ENCODE data around the gene CCDC68.

The CCDC68 gene

GRCh38 chr18:54957996-54958395 lies 1.3 kb downstream of the CCDC68 start:
- no peak overlapping the region for H3K27ac ChIP-seq (ENCODE audit: extremely low read depth, low read depth, low read length)
- ChIA-PET CTCF (interaction anchor here (1.2 kb wide), 1 partner anchor 98 kb away, joined by 4 read pairs; no protein-coding TSS in a partner anchor), POLR2A (no interaction called here)
- H3K9me3 ChIP-seq (ENCODE audit: control insufficient read depth, insufficient read depth, low read depth, low read length): no peaks in the 10 kb centered on the region
- H3K4me3 ChIP-seq (ENCODE audit: low read depth, low read length): no peak overlapping the region
- no peaks in the 10 kb centered on the region for H3K36me3 ChIP-seq (ENCODE audit: control insufficient read depth in 2 of 2, insufficient read depth in 1 of 2, low read length in 2 of 2)
- TF ChIP-seq ZNF837 (tag by site-specific recombination; IDR thresholded peaks at IDR 0.05) (no peak), ZBTB20 (tag by site-specific recombination; IDR thresholded peaks at IDR 0.05) (peak; percentile 41; the same call in 1 of the 2 replicates), ZNF747 (tag by site-specific recombination; IDR thresholded peaks at IDR 0.05) (no peak), ZNF354C (tag by site-specific recombination; IDR thresholded peaks at IDR 0.05; ENCODE audit: borderline replicate concordance, low read depth) (no peak), KLF16 (tag by site-specific recombination; IDR thresholded peaks at IDR 0.05) (no peak), ZNF704 (tag by site-specific recombination; IDR thresholded peaks at IDR 0.05) (no peak), ZBTB21 (tag by site-specific recombination; IDR thresholded peaks at IDR 0.05) (peak; percentile 64), ZNF791 (tag by site-specific recombination; IDR thresholded peaks at IDR 0.05) (no peak), ZNF629 (tag by site-specific recombination; IDR thresholded peaks at IDR 0.05) (peak; percentile 60), ATF2 (tag by site-specific recombination; IDR thresholded peaks at IDR 0.05; ENCODE audit: low read depth) (0 out of 2 replicates have a peak, but pooled peaks have one; percentile 40), ZNF530 (tag by site-specific recombination; IDR thresholded peaks at IDR 0.05; ENCODE audit: low read depth) (no peak), ZNF19 (tag by site-specific recombination; IDR thresholded peaks at IDR 0.05; ENCODE audit: low read depth) (no peak), KLF10 (tag by site-specific recombination; IDR thresholded peaks at IDR 0.05) (no peak), ZNF394 (tag by site-specific recombination; IDR thresholded peaks at IDR 0.05; ENCODE audit: borderline replicate concordance) (no peak), ZNF624 (tag by site-specific recombination; IDR thresholded peaks at IDR 0.05) (no peak)
- TF ChIP-seq, protein P1, sequence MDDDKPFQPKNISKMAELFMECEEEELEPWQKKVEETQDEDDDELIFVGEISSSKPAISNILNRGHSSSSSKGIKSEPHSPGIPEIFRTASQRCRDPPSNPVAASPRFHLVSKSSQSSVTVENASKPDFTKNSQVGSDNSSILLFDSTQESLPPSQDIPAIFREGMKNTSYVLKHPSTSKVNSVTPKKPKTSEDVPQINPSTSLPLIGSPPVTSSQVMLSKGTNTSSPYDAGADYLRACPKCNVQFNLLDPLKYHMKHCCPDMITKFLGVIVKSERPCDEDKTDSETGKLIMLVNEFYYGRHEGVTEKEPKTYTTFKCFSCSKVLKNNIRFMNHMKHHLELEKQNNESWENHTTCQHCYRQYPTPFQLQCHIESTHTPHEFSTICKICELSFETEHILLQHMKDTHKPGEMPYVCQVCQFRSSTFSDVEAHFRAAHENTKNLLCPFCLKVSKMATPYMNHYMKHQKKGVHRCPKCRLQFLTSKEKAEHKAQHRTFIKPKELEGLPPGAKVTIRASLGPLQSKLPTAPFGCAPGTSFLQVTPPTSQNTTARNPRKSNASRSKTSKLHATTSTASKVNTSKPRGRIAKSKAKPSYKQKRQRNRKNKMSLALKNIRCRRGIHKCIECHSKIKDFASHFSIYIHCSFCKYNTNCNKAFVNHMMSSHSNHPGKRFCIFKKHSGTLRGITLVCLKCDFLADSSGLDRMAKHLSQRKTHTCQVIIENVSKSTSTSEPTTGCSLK (tag by site-specific recombination; IDR thresholded peaks at IDR 0.05): no peak
- TF ChIP-seq, protein P2, sequence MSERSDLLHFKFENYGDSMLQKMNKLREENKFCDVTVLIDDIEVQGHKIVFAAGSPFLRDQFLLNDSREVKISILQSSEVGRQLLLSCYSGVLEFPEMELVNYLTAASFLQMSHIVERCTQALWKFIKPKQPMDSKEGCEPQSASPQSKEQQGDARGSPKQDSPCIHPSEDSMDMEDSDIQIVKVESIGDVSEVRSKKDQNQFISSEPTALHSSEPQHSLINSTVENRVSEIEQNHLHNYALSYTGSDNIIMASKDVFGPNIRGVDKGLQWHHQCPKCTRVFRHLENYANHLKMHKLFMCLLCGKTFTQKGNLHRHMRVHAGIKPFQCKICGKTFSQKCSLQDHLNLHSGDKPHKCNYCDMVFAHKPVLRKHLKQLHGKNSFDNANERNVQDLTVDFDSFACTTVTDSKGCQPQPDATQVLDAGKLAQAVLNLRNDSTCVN (tag by site-specific recombination; optimal IDR thresholded peaks at IDR 0.05): no peak
- TF ChIP-seq, protein P3, sequence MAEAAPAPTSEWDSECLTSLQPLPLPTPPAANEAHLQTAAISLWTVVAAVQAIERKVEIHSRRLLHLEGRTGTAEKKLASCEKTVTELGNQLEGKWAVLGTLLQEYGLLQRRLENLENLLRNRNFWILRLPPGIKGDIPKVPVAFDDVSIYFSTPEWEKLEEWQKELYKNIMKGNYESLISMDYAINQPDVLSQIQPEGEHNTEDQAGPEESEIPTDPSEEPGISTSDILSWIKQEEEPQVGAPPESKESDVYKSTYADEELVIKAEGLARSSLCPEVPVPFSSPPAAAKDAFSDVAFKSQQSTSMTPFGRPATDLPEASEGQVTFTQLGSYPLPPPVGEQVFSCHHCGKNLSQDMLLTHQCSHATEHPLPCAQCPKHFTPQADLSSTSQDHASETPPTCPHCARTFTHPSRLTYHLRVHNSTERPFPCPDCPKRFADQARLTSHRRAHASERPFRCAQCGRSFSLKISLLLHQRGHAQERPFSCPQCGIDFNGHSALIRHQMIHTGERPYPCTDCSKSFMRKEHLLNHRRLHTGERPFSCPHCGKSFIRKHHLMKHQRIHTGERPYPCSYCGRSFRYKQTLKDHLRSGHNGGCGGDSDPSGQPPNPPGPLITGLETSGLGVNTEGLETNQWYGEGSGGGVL (tag by site-specific recombination; IDR thresholded peaks at IDR 0.05): 0 out of 2 replicates have a peak, but pooled peaks have one; percentile 10
- H3K4me1 ChIP-seq (ENCODE audit: control insufficient read depth, insufficient read depth, low read length): peaks cover 8% of the 10 kb centered on the region; the same call in 1 of the 2 replicates

Data from HEK293 (cell line).